HepG2 (cell line): ENCODE results near the gene KLF6. TPM values are rescaled to one million over a fixed set of nuclear protein-coding genes. Genes with fewer than 3 reads are reported as not detected.

ENCODE experiments used
- ARNT2 ChIP-seq: sonication (generic); formaldehyde crosslinking; IDR thresholded peaks from 2 replicates; pipeline ENCODE4 v1.8.0; 2022; ENCODE audit warnings: mild to moderate bottlenecking, low read depth, missing genetic modification reagents, moderate library complexity
- ATAD3A ChIP-seq: sonication (generic); formaldehyde crosslinking; IDR thresholded peaks from 2 replicates; pipeline ENCODE4 v1.4.0; 2020; ENCODE audit warnings: missing genetic modification reagents
- GATAD2A ChIP-seq: IDR thresholded peaks from 2 replicates; pipeline ENCODE4 v1.6.1; 2016
- KMT2B ChIP-seq: IDR thresholded peaks from 2 replicates; pipeline ENCODE4 v1.6.1; 2016; ENCODE audit warnings: missing genetic modification reagents, missing compliant biosample characterization
- MIER2 ChIP-seq: IDR thresholded peaks from 2 replicates; pipeline ENCODE4 v1.6.1; 2016; ENCODE audit warnings: missing biosample characterization, missing genetic modification reagents
- RAD51 ChIP-seq: fragments of 450-650 bp; IDR thresholded peaks from 2 replicates; pipeline ENCODE4 v1.6.1; 2016; ENCODE audit warnings: borderline replicate concordance
- SUZ12 ChIP-seq: fragments of 150-350 bp; IDR thresholded peaks from 2 replicates; pipeline ENCODE4 v1.6.1; 2014; ENCODE audit warnings: low read depth, low read length
- TAF15 ChIP-seq: fragments of 200-400 bp; formaldehyde crosslinking; IDR thresholded peaks from one replicate; pipeline ENCODE4 v1.6.1; 2018; ENCODE audit warnings: mild to moderate bottlenecking, low read depth, low read length; ENCODE audit not compliant: poor library complexity, severe bottlenecking
- U2AF2 ChIP-seq: fragments of 200-400 bp; formaldehyde crosslinking; IDR thresholded peaks from 2 replicates; pipeline ENCODE4 v1.6.1; 2017; ENCODE audit warnings: low read depth, mild to moderate bottlenecking, low read length
- ZKSCAN8 ChIP-seq: IDR thresholded peaks from 2 replicates; pipeline ENCODE4 v1.6.1; 2016; ENCODE audit warnings: borderline replicate concordance, missing genetic modification reagents, missing compliant biosample characterization
- ZNF138 ChIP-seq: sonication (generic); formaldehyde crosslinking; IDR thresholded peaks from 2 replicates; pipeline ENCODE4 v1.5.0; 2020; ENCODE audit warnings: mild to moderate bottlenecking, low read depth, missing genetic modification reagents
- ZNF205 ChIP-seq: IDR thresholded peaks from 2 replicates; pipeline ENCODE4 v1.6.1; 2018; ENCODE audit warnings: missing biosample characterization, missing genetic modification reagents
- ZNF329 ChIP-seq: sonication (generic); formaldehyde crosslinking; IDR thresholded peaks from 2 replicates; pipeline ENCODE4 v1.9.0; 2021; ENCODE audit warnings: low read depth, mild to moderate bottlenecking, missing genetic modification reagents
- ZNF337 ChIP-seq: sonication (generic); formaldehyde crosslinking; IDR thresholded peaks from 2 replicates; pipeline ENCODE4 v1.5.1; 2020; ENCODE audit warnings: missing genetic modification reagents, low read depth, mild to moderate bottlenecking, borderline replicate concordance
- ZNF468 ChIP-seq: sonication (generic); formaldehyde crosslinking; IDR thresholded peaks from 2 replicates; pipeline ENCODE4 v1.8.0; 2022; ENCODE audit warnings: mild to moderate bottlenecking, moderate library complexity, missing genetic modification reagents
- ZNF496 ChIP-seq: sonication (generic); formaldehyde crosslinking; IDR thresholded peaks from 2 replicates; pipeline ENCODE4 v1.8.1; 2023; ENCODE audit warnings: mild to moderate bottlenecking, moderate library complexity, missing genetic modification reagents; ENCODE audit not compliant: insufficient replicate concordance
- ZNF546 ChIP-seq: sonication (generic); formaldehyde crosslinking; conservative IDR thresholded peaks from 2 replicates; pipeline ENCODE4 v1.8.1; 2023; ENCODE audit warnings: mild to moderate bottlenecking, missing genetic modification reagents
- ZNF674 ChIP-seq: sonication (generic); formaldehyde crosslinking; IDR thresholded peaks from 2 replicates; pipeline ENCODE4 v1.5.0; 2020; ENCODE audit warnings: low read depth, mild to moderate bottlenecking, missing genetic modification reagents
- ZNF709 ChIP-seq: sonication (generic); formaldehyde crosslinking; IDR thresholded peaks from 2 replicates; pipeline ENCODE4 v1.5.0; 2020; ENCODE audit warnings: mild to moderate bottlenecking, missing genetic modification reagents
- ZSCAN20 ChIP-seq: sonication (generic); formaldehyde crosslinking; IDR thresholded peaks from 2 replicates; pipeline ENCODE4 v1.4.0; 2020; ENCODE audit warnings: missing genetic modification reagents, mild to moderate bottlenecking, borderline replicate concordance
- polyA plus RNA-seq, 8 experiments: library from polyadenylated mRNA; depleted of rRNA in 3 of 8; stranded (reverse) in 7 of 8; unstranded in 1 of 8; fragments of >200 nt; fragmentation: Illumina TruSeq in 4 of 8; extraction: Trizol in 4 of 8; gene quantifications; 2 replicates each; pipeline versions ENCODE4 v1.2.1 to v1.2.3, GENCODE V29; 2011 to 2016; ENCODE audit warnings: low read depth in 4 of 8, missing spikeins in 1 of 8, mixed read lengths in 1 of 8; ENCODE audit not compliant: insufficient read depth in 1 of 8
- total RNA-seq, 5 experiments: library from RNA; depleted of rRNA; stranded (reverse); fragments of >200 nt; fragmentation: Illumina TruSeq; extraction: Trizol; gene quantifications; 2 replicates each; pipeline ENCODE4 v1.2.3, GENCODE V29; 2016; ENCODE audit warnings: low read depth in 1 of 5
- TF ChIP-seq, protein P1 (sequence below): sonication (generic); formaldehyde crosslinking; IDR thresholded peaks from 2 replicates; pipeline ENCODE4 v1.4.0; 2020; ENCODE audit warnings: mild to moderate bottlenecking, missing genetic modification reagents
- TF ChIP-seq, protein P2 (sequence below): sonication (generic); formaldehyde crosslinking; IDR thresholded peaks from 2 replicates; pipeline ENCODE4 v1.4.0; 2020; ENCODE audit warnings: mild to moderate bottlenecking, missing genetic modification reagents
- TF ChIP-seq, protein P3 (sequence below): sonication (generic); formaldehyde crosslinking; IDR thresholded peaks from 2 replicates; pipeline ENCODE4 v1.5.0; 2020; ENCODE audit warnings: missing genetic modification reagents
- TF ChIP-seq, protein P4 (sequence below): sonication (generic); formaldehyde crosslinking; IDR thresholded peaks from 2 replicates; pipeline ENCODE4 v1.9.0; 2022; ENCODE audit warnings: missing genetic modification reagents, mild to moderate bottlenecking, borderline replicate concordance
- TF ChIP-seq, protein P5 (sequence below): sonication (generic); formaldehyde crosslinking; IDR thresholded peaks from 2 replicates; pipeline ENCODE4 v1.4.0; 2020; ENCODE audit warnings: missing genetic modification reagents

KLF6 gene
- total and polyA plus RNA-seq, 2 of the 13 experiments (the other 11 are each of a cell fraction or from before 2014, with no cell fraction given): 27.0 to 71.9 TPM

DNA sequence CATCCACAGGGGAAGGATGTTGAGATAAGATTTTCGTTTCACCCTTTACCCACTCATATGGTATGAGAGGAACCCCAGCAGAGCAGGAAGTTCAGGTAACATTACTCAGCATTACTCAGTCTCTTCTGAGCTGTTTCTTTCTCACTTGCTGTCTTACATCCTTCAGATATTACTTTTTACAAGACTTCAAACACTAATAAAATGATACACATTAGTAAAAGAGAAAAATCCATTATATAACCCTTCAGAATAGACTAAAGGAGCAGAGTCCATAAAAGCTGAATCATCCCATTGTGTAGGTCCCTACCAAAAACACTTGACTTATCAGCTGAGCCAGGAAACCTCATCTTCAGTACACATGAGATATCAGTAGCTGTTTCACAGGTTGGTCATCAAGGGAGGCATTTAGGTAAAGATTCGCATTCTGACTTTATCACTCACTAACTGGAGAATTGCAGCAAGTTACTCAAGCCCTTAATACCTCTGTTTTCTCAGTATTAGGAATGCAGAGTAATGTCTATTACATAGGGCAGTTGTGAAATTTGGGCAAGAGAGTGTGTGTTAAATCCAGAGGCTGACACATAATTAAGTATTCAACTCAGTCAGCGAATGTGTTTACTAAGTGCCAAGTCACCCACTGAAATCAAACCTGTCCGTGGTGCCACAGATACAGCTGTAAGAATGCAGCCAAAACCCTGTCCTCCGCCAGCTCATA, 44.7 kb downstream of the KLF6 start (continued):
- TF ChIP-seq ZNF329 (CRISPR knock-in tag) (no peak), ZNF546 (CRISPR knock-in tag) (no peak), RAD51 (no peak), SUZ12 (no peak), ZNF138 (CRISPR knock-in tag) (no peak), TAF15 (no peak), ATAD3A (CRISPR knock-in tag) (no peak), ZNF674 (CRISPR knock-in tag) (no peak), ARNT2 (CRISPR knock-in tag) (0 out of 2 replicates have a peak, but pooled peaks have one; percentile 31), MIER2 (CRISPR knock-in tag) (no peak), ZNF205 (CRISPR knock-in tag) (0 out of 2 replicates have a peak, but pooled peaks have one; percentile 34), ZSCAN20 (CRISPR knock-in tag) (no peak), ZNF496 (CRISPR knock-in tag) (no peak), ZNF709 (no peak), ZKSCAN8 (peak; percentile 76; the same call in 1 of the 2 replicates), KMT2B (no peak), ZNF468 (CRISPR knock-in tag) (no peak), GATAD2A (CRISPR knock-in tag) (peak; percentile 89), ZNF337 (CRISPR knock-in tag) (no peak), U2AF2 (no peak)
- TF ChIP-seq, protein P1, sequence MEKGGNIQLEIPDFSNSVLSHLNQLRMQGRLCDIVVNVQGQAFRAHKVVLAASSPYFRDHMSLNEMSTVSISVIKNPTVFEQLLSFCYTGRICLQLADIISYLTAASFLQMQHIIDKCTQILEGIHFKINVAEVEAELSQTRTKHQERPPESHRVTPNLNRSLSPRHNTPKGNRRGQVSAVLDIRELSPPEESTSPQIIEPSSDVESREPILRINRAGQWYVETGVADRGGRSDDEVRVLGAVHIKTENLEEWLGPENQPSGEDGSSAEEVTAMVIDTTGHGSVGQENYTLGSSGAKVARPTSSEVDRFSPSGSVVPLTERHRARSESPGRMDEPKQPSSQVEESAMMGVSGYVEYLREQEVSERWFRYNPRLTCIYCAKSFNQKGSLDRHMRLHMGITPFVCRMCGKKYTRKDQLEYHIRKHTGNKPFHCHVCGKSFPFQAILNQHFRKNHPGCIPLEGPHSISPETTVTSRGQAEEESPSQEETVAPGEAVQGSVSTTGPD: no peak
- TF ChIP-seq, protein P2, sequence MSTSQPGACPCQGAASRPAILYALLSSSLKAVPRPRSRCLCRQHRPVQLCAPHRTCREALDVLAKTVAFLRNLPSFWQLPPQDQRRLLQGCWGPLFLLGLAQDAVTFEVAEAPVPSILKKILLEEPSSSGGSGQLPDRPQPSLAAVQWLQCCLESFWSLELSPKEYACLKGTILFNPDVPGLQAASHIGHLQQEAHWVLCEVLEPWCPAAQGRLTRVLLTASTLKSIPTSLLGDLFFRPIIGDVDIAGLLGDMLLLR (CRISPR knock-in tag): no peak
- TF ChIP-seq, protein P3, sequence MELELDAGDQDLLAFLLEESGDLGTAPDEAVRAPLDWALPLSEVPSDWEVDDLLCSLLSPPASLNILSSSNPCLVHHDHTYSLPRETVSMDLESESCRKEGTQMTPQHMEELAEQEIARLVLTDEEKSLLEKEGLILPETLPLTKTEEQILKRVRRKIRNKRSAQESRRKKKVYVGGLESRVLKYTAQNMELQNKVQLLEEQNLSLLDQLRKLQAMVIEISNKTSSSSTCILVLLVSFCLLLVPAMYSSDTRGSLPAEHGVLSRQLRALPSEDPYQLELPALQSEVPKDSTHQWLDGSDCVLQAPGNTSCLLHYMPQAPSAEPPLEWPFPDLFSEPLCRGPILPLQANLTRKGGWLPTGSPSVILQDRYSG (CRISPR knock-in tag): no peak
- TF ChIP-seq, protein P4, sequence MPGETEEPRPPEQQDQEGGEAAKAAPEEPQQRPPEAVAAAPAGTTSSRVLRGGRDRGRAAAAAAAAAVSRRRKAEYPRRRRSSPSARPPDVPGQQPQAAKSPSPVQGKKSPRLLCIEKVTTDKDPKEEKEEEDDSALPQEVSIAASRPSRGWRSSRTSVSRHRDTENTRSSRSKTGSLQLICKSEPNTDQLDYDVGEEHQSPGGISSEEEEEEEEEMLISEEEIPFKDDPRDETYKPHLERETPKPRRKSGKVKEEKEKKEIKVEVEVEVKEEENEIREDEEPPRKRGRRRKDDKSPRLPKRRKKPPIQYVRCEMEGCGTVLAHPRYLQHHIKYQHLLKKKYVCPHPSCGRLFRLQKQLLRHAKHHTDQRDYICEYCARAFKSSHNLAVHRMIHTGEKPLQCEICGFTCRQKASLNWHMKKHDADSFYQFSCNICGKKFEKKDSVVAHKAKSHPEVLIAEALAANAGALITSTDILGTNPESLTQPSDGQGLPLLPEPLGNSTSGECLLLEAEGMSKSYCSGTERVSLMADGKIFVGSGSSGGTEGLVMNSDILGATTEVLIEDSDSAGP (CRISPR knock-in tag): no peak
- TF ChIP-seq, protein P5, sequence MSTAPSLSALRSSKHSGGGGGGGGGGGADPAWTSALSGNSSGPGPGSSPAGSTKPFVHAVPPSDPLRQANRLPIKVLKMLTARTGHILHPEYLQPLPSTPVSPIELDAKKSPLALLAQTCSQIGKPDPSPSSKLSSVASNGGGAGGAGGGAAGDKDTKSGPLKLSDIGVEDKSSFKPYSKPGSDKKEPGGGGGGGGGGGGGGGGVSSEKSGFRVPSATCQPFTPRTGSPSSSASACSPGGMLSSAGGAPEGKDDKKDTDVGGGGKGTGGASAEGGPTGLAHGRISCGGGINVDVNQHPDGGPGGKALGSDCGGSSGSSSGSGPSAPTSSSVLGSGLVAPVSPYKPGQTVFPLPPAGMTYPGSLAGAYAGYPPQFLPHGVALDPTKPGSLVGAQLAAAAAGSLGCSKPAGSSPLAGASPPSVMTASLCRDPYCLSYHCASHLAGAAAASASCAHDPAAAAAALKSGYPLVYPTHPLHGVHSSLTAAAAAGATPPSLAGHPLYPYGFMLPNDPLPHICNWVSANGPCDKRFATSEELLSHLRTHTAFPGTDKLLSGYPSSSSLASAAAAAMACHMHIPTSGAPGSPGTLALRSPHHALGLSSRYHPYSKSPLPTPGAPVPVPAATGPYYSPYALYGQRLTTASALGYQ: 0 out of 2 replicates have a peak, but pooled peaks have one; percentile 70
